Right cardiac atrium (tissue), 5 donors: ENCODE measurements around the gene TENM3. TPM values are rescaled to one million over a fixed set of nuclear protein-coding genes. Genes with fewer than 3 reads are reported as not detected.

Experiments
- ATAC-seq, 2 donors: fragments of 200-7000 bp; cut with Tn5 transposase; one replicate each; pipeline versions ENCODE4 v1.8.0 to v1.9.1; 2020; ENCODE audit warnings: moderate library complexity in 2 of 2, mild to moderate bottlenecking in 1 of 2
- DNase-seq, 3 donors: peaks; one replicate each; pipeline ENCODE4 v3.0.0-alpha.2; 2020
- H3K27ac ChIP-seq: one replicate; pipeline ENCODE4 v1.5.1; 2013; ENCODE audit warnings: mild to moderate bottlenecking, low read length, control low read depth, moderate library complexity
- H3K27me3 ChIP-seq: one replicate; pipeline ENCODE4 v1.6.1; 2013; ENCODE audit not compliant: control insufficient read depth, insufficient read depth
- H3K4me1 ChIP-seq: one replicate; pipeline ENCODE4 v1.6.1; 2013; ENCODE audit warnings: low read length; ENCODE audit not compliant: control insufficient read depth, insufficient read depth
- H3K4me3 ChIP-seq: one replicate; pipeline ENCODE4 v1.5.1; 2013; ENCODE audit warnings: low read length, control low read depth
- H3K9me3 ChIP-seq: one replicate; pipeline ENCODE4 v1.6.1; 2013; ENCODE audit warnings: low read length; ENCODE audit not compliant: control insufficient read depth
- WGBS: extraction: QIAGEN DNeasy Blood & Tissue Kit; methylation state at CpG from one replicate; pipeline ENCODE4 v1.1.7; 2013; 5-methylcytosine and 5-hydroxymethylcytosine counted together
- intact Hi-C, 4 donors: fragments of 100-400 bp; cut with DNase I; formaldehyde crosslinking; loops; one replicate each; pipeline versions ENCODE4 v1.11.0 to v1.14.0; 2022 to 2023
- polyA plus RNA-seq: library from polyadenylated mRNA; stranded (reverse); fragments of 200-250 nt; gene quantifications from one replicate; pipeline ENCODE4 v1.2.3, GENCODE V29; 2013
- total RNA-seq, 4 donors: library from RNA; stranded (reverse); fragmentation: NEBNext Ultra II Directional; extraction: Animal tissue kit (Norgen Biotek cat#: 25700); gene quantifications; one replicate each; pipeline ENCODE4 v1.2.1, GENCODE V29; 2021
- donor health status: healthy with polysubstance abuse.
- donor health status: DM: no; HTN: yes; CAD: no.
- donor health status: DM: no; HTN: no; CAD: no.
- donor health status: DM: no; HTN: yes; CAD: no; lungs with severe emphysema.
- donor health status: DM: yes; HTN: yes; CAD: no.

The TENM3 gene
- total and polyA plus RNA-seq, 5 donors, result 0.88 to 9.5 (median 5.0) TPM

DNA sequence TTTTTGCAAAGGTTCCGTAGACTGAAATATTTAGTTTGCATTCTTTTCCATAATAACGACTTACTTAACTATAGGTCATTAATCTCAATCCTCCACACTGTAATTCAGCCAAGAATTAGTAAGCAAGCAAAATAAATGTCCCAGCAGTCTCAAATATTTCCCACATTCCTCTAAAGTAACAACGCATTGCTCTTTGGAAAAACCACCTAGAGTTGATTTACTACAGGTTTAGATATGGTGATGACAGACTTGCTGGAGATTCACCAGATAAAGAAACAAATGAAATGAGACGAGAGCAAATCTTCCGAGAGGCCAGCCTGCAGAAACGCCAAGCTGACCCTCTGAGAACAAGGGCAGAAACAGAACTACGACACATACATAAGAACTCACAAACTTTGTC lies 28.9 kb downstream of the TENM3 start:
- Histone ChIP-seq H3K4me3 (no peak overlapping the region), H3K27ac (no peak overlapping the region), H3K4me1 (no peaks in the 10 kb centered on the region), H3K9me3 (no peaks in the 10 kb centered on the region), H3K27me3 (no peaks in the 10 kb centered on the region)
- DNase-seq (no peak), ATAC-seq (no peak)
- intact Hi-C loops, result no loop called here
- 80% methylated on average over 7 of the region's 7 CpGs for WGBS

DNA sequence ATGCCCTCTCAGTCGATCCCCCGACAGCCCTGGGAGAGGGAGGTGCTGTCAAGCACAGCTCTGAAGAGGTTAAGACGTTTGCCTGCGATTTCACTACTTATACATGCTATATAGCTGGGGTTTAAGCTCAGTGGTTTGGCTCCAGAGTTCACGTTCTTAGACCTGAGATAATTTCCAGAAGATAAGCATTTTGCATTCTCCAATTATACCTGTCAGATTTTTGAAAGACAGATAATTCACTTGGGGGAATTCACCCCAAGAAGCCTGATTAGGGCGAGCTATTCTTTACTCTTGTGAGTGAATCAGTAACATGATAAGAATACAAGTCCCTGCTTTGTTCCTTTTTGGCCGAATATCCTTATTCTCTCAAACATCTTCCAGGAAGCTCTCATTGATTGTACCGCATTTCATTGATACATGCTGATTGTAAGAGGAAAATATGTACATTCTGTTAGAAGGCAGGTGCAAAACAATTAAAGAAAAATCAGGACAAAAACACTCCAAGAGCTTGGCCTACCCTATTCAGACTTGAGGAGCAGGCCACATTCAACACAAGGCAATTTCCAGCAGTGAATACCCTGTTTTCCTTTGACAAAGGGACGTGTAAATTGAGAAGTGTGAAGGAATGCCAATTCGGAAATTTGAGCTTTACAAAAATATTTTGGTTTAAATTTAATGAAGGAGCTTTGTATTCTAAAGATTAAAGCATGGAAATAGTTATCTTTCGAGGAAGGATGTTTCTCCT lies 30.2 kb downstream of the TENM3 start:
- Histone ChIP-seq H3K4me3 (no peak overlapping the region), H3K9me3 (no peaks in the 10 kb centered on the region), H3K27me3 (no peaks in the 10 kb centered on the region), H3K27ac (no peak overlapping the region), H3K4me1 (no peaks in the 10 kb centered on the region)
- 74% methylated on average over 11 of the region's 11 CpGs for WGBS
- ATAC-seq (no peak), DNase-seq (no peak)
- intact Hi-C loops, result no loop called here

DNA sequence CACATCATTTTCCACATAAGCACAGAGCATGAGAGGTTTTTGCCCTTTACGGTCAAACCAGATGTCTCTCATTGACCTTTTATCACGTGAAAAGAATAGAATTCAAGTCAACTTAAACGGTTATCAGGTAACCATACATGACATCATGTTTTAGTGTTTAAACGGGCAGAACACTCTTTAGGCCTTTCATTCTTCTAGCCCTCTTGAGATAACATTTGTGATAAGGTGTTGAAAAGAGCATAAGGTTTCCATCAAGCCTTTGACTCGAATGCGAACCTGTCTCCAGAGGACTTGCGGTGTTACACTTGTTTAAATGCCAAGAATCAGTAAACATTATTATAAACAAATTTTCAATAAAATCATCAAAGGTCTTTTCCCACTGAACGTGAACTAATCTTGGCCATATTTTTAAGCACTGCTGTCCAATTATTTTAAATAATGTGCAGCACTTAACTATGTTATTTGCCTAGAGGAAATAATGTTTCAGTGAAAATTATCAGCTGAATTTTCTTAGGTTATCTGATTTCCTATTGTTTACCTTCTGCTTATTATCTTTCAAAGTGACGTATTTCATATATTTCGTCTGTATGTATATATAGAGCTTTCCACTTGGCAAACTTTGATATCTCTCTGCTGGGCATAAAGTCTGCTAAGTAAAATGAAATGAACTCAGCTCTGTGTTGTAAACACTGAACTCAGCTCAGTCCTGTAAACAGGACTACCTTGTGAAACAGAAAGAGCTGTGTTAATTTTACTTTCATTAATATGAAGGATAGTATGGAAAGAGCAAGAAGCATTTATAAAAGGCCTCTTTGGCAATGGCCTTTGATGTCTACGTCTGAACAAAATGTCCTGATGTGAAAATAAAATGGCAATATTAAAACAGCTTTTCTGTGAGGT lies 33.3 kb downstream of the TENM3 start:
- Histone ChIP-seq H3K27me3 (no peaks in the 10 kb centered on the region), H3K4me1 (no peaks in the 10 kb centered on the region), H3K9me3 (no peaks in the 10 kb centered on the region), H3K27ac (no peak overlapping the region), H3K4me3 (no peak overlapping the region)
- DNase-seq (no peak), ATAC-seq (no peak)
- intact Hi-C loops, result no loop called here
- WGBS, result 39% methylated on average over 11 of the region's 11 CpGs

DNA sequence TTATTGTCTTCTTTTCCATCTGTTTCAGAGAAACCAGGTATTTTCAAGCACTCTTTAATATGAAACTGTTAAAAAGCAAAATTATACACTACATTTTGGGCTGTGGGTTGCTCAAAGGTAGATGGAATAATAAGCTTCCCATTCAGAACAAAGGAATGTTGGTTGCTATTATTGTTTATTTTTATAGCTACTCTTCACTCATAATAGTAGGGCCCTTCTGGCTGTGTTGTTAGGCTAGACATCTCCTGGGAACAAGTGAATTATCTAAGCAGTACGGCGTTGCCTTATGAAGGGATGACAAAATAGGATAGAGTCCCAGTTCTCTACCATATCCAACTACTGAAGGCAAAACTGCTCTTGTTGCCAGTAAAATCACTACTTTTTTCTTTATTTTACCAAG lies 34.2 kb downstream of the TENM3 start:
- no peak for ATAC-seq
- H3K27ac ChIP-seq, result no peak overlapping the region
- no peaks in the 10 kb centered on the region for H3K27me3 ChIP-seq
- H3K4me3 ChIP-seq, result no peak overlapping the region
- H3K9me3 ChIP-seq, result no peaks in the 10 kb centered on the region
- 59% methylated on average over 2 of the region's 2 CpGs for WGBS
- no peaks in the 10 kb centered on the region for H3K4me1 ChIP-seq
- no peak for DNase-seq
- intact Hi-C loops, result no loop called here

DNA sequence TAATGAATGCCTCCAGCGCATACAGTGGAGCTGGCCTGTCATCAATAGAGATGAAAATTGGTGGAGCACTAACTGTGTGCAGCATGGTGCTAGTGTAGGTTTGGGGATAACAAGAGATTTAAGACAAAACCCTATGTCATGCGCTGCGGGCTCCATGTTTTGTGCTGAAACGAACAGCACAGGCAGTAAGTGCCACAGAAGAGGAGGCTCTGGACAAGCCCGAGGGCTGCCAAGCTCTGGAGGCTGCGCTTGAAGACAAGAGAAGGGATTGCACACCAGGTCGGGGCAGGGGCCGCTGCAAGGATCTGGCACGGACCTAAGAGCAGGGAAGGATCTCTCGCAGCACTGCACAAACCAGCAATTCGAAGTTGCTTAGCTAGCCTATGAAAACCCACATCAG lies 35.5 kb downstream of the TENM3 start:
- DNase-seq (no peak), ATAC-seq (no peak)
- no peaks in the 10 kb centered on the region for H3K9me3 ChIP-seq
- WGBS, result 93% methylated on average over 11 of the region's 11 CpGs
- no peaks in the 10 kb centered on the region for H3K27me3 ChIP-seq
- no peak overlapping the region for H3K4me3 ChIP-seq
- intact Hi-C loops, result no loop called here
- H3K4me1 ChIP-seq, result no peaks in the 10 kb centered on the region
- H3K27ac ChIP-seq, result no peak overlapping the region

DNA sequence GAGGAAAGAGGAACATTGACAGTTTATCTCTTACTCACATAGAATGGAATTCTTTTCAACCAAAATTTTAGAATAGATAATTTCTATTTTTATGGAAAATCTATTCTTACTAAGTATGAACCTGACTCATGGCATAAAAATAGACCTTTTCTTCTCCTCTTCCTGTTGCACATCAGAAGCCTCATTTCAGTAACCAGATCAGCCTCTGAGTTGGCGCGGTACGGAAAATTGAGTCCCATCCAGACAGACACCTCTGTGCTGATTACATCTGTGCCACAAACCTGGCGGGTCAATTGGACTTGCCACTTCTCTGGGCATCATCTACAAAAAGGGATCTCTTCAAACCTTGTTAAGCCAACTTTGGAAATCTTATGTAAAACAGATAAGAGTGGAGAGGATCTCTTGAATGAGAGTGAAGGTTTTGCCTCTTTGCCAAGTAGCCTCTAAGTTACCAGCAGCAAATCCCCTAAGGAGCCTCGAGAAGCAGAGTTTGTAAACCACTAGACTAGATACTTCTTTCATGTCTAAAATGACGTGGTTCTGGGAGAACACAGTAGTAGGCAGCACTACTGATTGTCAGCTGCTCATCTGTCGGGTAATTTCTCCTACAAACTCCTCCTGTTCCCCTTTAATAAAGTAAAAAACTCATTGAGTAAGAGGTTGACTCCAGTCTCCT lies 37.4 kb downstream of the TENM3 start:
- H3K27ac ChIP-seq, result no peak overlapping the region
- no peak overlapping the region for H3K4me3 ChIP-seq
- H3K27me3 ChIP-seq, result no peaks in the 10 kb centered on the region
- no peaks in the 10 kb centered on the region for H3K4me1 ChIP-seq
- 52% methylated on average over 7 of the region's 7 CpGs for WGBS
- ATAC-seq, result no peak
- DNase-seq, result no peak
- intact Hi-C loops, result no loop called here
- no peaks in the 10 kb centered on the region for H3K9me3 ChIP-seq

DNA sequence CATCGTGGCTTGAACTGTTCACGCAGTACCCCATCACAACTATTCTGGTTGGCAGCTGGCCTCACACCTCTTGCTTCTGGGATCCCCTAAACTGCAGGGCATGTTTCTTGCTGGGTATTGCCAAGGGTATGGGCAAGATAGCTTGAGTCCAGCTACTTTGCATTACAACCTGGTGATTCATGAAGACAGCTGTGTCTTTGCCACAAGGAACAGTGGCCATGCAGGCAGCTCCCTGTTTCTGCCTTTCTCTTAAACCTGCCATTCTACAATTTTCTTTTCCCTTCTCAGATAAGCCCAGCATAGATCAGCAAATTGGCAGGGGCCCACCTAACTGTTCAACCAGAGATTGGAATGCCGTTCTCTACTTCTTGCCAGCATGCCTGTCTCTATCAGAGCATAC lies 42.8 kb downstream of the TENM3 start:
- no peak overlapping the region for H3K4me3 ChIP-seq
- H3K27me3 ChIP-seq, result no peaks in the 10 kb centered on the region
- intact Hi-C loops, result no loop called here
- WGBS, result 80% methylated on average over 3 of the region's 3 CpGs
- no peak overlapping the region for H3K27ac ChIP-seq
- DNase-seq (no peak), ATAC-seq (no peak)
- no peaks in the 10 kb centered on the region for H3K9me3 ChIP-seq
- no peaks in the 10 kb centered on the region for H3K4me1 ChIP-seq

DNA sequence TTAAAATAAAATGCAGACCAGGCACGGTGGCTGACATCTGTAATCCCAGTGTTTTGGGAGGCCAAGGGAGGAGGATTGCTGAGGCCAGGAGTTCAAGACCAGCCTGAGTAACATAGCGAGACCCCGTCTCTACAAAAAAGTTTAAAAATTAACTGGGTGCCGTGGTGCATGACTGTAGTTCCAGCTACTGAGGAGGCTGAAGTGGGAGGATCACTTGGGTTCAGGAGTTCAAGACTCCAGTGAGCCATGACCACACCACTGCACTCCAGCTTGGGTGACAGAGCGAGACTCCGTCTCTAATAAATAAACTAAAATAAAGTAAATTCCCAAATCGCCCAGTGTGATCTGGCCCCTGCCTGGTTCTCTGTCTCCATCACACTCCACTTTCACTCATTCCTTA lies 43.7 kb downstream of the TENM3 start:
- Histone ChIP-seq H3K9me3 (no peaks in the 10 kb centered on the region), H3K27me3 (no peaks in the 10 kb centered on the region), H3K27ac (no peak overlapping the region), H3K4me1 (no peaks in the 10 kb centered on the region), H3K4me3 (no peak overlapping the region)
- intact Hi-C loops, result no loop called here
- 93% methylated on average over 7 of the region's 7 CpGs for WGBS
- ATAC-seq, result no peak
- no peak for DNase-seq

DNA sequence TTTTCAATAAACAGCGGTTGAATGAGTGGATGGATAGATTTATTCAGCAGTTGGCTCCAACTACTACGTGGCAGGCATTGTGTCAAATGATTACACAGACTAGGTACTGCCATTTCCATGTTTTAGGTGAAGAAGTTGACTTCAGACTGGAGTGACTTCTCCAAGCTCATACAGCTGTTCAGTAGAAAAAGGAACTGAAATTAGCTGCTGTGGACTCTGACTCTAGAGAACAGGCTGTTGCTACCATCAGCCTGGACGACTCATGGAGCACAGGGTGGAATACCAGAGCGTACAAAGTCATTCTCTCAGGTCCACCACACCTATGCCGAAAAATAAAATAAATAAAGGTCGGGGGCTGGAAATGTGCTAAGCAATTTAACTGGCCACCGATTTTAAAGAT lies 45.3 kb downstream of the TENM3 start:
- intact Hi-C loops, result no loop called here

DNA sequence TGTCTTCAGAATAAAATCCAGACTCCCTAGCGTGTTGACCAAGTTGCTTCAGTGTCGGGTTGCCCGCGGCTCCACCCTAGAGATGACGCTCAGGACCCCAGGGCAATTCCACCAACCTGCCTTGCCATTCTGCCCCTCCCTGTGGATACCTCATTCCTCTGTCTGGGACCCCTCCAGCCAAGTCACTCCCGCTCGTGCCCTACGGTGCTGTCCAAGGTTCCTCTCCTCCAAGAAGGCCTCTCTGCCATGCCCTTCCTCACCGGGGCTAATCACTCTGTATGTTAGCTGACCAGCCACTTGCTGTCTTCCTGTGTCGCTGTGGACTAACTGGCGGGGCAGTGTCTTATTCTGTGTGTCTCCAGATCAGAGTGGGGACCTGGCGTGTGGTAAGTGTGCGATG lies 46.6 kb downstream of the TENM3 start:
- intact Hi-C loops, result no loop called here
- WGBS, result 85% methylated on average over 13 of the region's 13 CpGs
- Histone ChIP-seq H3K4me1 (no peaks in the 10 kb centered on the region), H3K4me3 (no peak overlapping the region), H3K9me3 (no peaks in the 10 kb centered on the region), H3K27me3 (no peaks in the 10 kb centered on the region), H3K27ac (no peak overlapping the region)
- no peak for ATAC-seq
- no peak for DNase-seq

More for the DNA sequence above, 45.3 kb downstream of the TENM3 start:
- 88% methylated on average over 7 of the region's 7 CpGs for WGBS
- DNase-seq (no peak), ATAC-seq (no peak)
- Histone ChIP-seq H3K9me3 (no peaks in the 10 kb centered on the region), H3K4me1 (no peaks in the 10 kb centered on the region), H3K4me3 (no peak overlapping the region), H3K27ac (no peak overlapping the region), H3K27me3 (no peaks in the 10 kb centered on the region)

DNA sequence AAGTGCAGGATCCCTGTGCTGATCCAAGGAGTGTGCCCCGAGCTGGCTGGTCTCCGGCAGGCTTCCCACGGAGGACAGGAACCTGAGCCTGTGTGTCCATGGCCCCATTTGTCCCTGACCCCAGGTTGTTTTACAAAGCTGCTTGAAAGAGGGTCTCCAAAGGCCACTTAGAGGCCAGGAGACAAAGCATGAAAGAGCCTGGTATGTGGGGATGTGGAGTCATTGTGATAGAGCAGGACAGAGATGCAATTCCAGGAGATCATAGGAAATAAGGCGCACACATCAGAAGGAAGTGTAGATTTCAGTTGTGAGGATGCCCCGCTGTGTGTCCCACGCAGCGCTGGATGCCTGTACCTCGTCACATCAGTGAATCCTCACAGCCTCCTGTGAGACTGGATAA lies 48.0 kb downstream of the TENM3 start:
- ATAC-seq (no peak), DNase-seq (no peak)
- no peaks in the 10 kb centered on the region for H3K27me3 ChIP-seq
- no peak overlapping the region for H3K4me3 ChIP-seq
- no peak overlapping the region for H3K27ac ChIP-seq
- 91% methylated on average over 8 of the region's 8 CpGs for WGBS
- no peaks in the 10 kb centered on the region for H3K9me3 ChIP-seq
- intact Hi-C loops, result no loop called here
- H3K4me1 ChIP-seq, result no peaks in the 10 kb centered on the region
